ENCODE data around the gene HIPK3. TPM values are rescaled to one million over a fixed set of nuclear protein-coding genes. Genes with fewer than 3 reads are reported as not detected.

The HIPK3 gene
- total and polyA plus RNA-seq, 2 donors (not counting 3 experiments of a cell fraction or from before 2014, with no cell fraction given): 13.3 to 36.1 TPM

DNA sequence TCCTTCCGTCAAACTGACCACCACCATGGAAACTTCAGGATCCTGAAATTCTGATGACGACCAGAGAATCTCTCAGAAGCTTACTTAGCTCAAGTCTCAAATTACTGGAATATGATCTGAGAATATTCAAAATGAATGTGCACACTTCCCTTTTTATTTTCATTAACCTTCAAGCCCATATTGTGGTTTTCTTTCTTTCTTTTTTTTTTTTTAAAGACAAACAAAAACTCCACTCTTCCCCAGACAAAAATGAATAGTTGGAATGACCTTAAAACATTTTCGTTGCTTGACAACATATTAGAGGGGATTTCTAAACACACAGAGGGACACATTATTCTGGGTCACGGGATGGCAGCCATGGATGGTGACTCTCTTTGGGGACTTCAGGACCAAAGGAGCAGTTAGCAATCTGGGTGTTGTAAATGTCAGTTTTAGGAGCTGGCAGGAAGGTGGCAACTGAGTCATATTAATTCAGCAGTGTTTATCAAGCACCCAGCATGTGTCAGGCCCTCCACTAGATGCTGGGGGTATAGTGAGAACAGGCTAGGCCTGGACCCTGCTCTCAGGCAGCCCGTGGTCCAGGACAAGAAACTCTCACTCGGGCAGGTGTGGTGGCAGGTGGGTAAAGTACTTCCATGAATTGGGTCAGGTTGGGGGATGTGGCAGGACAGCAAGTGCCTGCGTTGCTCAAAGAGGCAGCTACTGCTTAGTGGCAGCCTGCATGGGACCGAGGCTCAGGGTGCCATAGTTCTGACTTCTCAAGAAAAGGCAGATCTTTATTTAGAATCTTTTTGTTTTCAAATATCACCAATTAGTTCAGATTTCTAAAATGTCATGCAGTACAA lies 126.1 kb downstream of the HIPK3 start:
- FAIRE-seq: no peak
- H3K79me2 ChIP-seq (ENCODE audit: control insufficient read depth, insufficient read depth, low read length): peaks cover 90% of the 10 kb centered on the region
- H4K20me1 ChIP-seq (replicated peaks; ENCODE audit: control insufficient read depth, extremely low read depth, insufficient read depth, low read length): no peaks in the 10 kb centered on the region
- H3K27me3 ChIP-seq (ENCODE audit: control insufficient read depth in 2 of 2, insufficient read depth in 2 of 2, low read length in 2 of 2): no peaks in the 10 kb centered on the region
- no peak overlapping the region for H3K4me2 ChIP-seq (ENCODE audit: insufficient read depth, low read length)
- no peak overlapping the region for H3K27ac ChIP-seq (ENCODE audit: insufficient read depth, low read depth, low read length)
- H3K4me3 ChIP-seq (replicated peaks in 1 of 3; ENCODE audit: insufficient read depth in 1 of 3, low read depth in 1 of 3, low read length in 3 of 3): no peak overlapping the region
- POLR2A ChIA-PET: no interaction called here
- H3K9me3 ChIP-seq (replicated peaks; ENCODE audit: control insufficient read depth, insufficient read depth, low read length): no peaks in the 10 kb centered on the region
- BruUV-seq (replicated peaks): no TSS peak
- dilution Hi-C loops (cut with MboI; ENCODE audit: extremely low pct_ligation_motif_present, low sequenced_read_pairs) (no loop called here), intact Hi-C loops (cut with micrococcal nuclease) (no loop called here)
- no peaks in the 10 kb centered on the region for H3K9me1 ChIP-seq (replicated peaks; ENCODE audit: control insufficient read depth, extremely low read depth, insufficient read depth, low read length)
- TF ChIP-seq CTCF (IDR thresholded peaks at IDR 0.05; ENCODE audit: extremely low read depth in 1 of 2, insufficient read depth in 1 of 2, low read depth in 1 of 2, low read length in 2 of 2): no peak
- TF ChIP-seq GATA2 (IDR thresholded peaks at IDR 0.05; ENCODE audit: insufficient read depth, insufficient read length, low read depth, low read length): no peak
- H2AFZ ChIP-seq (ENCODE audit: low read depth, low read length): no peak overlapping the region
- H3K9ac ChIP-seq (replicated peaks; ENCODE audit: extremely low read depth, insufficient read depth, low read length): no peak overlapping the region
- DNase-seq (ENCODE audit: low read depth, low spot score): no peak
- no peaks in the 10 kb centered on the region for H3K36me3 ChIP-seq (ENCODE audit: control insufficient read depth in 2 of 2, extremely low read depth in 1 of 2, insufficient read depth in 2 of 2, low read length in 2 of 2)
- peaks cover 12% of the 10 kb centered on the region for H3K4me1 ChIP-seq (ENCODE audit: control insufficient read depth, extremely low read depth, insufficient read depth, low read length)
- CTCF ChIA-PET: interaction anchor here (0.9 kb wide), 1 partner anchor 15 kb away, joined by 3 read pairs; no protein-coding TSS in a partner anchor

GRCh38 chr11:33383920-33384209 lies 126.7 kb downstream of the HIPK3 start:
- dilution Hi-C loops (cut with MboI; ENCODE audit: extremely low pct_ligation_motif_present, low sequenced_read_pairs): no loop called here
- H4K20me1 ChIP-seq (replicated peaks; ENCODE audit: control insufficient read depth, extremely low read depth, insufficient read depth, low read length): no peaks in the 10 kb centered on the region
- no peaks in the 10 kb centered on the region for H3K36me3 ChIP-seq (ENCODE audit: control insufficient read depth in 2 of 2, extremely low read depth in 1 of 2, insufficient read depth in 2 of 2, low read length in 2 of 2)
- BruUV-seq (replicated peaks): no TSS peak
- DNase-seq (ENCODE audit: low read depth, low spot score) (no peak), FAIRE-seq (no peak)
- no peak overlapping the region for H3K4me3 ChIP-seq (replicated peaks in 1 of 3; ENCODE audit: insufficient read depth in 1 of 3, low read depth in 1 of 3, low read length in 3 of 3)
- H2AFZ ChIP-seq (ENCODE audit: low read depth, low read length): no peak overlapping the region
- CTCF ChIA-PET: interaction anchor here (0.9 kb wide), 1 partner anchor 15 kb away, joined by 3 read pairs; no protein-coding TSS in a partner anchor
- no peak overlapping the region for H3K27ac ChIP-seq (ENCODE audit: insufficient read depth, low read depth, low read length)
- no peak overlapping the region for H3K9ac ChIP-seq (replicated peaks; ENCODE audit: extremely low read depth, insufficient read depth, low read length)
- no peak overlapping the region for H3K4me2 ChIP-seq (ENCODE audit: insufficient read depth, low read length)
- H3K79me2 ChIP-seq (ENCODE audit: control insufficient read depth, insufficient read depth, low read length): peaks cover 87% of the 10 kb centered on the region
- no peaks in the 10 kb centered on the region for H3K9me3 ChIP-seq (replicated peaks; ENCODE audit: control insufficient read depth, insufficient read depth, low read length)
- intact Hi-C loops (cut with micrococcal nuclease): no loop called here
- no peaks in the 10 kb centered on the region for H3K27me3 ChIP-seq (ENCODE audit: control insufficient read depth in 2 of 2, insufficient read depth in 2 of 2, low read length in 2 of 2)
- peaks cover 6% of the 10 kb centered on the region for H3K4me1 ChIP-seq (ENCODE audit: control insufficient read depth, extremely low read depth, insufficient read depth, low read length)
- POLR2A ChIA-PET: no interaction called here
- H3K9me1 ChIP-seq (replicated peaks; ENCODE audit: control insufficient read depth, extremely low read depth, insufficient read depth, low read length): no peaks in the 10 kb centered on the region
- TF ChIP-seq EZH2 (IDR thresholded peaks at IDR 0.05; ENCODE audit: borderline replicate concordance, low read depth, low read length, severe bottlenecking): no peak
- no peak for TF ChIP-seq CTCF (IDR thresholded peaks at IDR 0.05; ENCODE audit: extremely low read depth in 1 of 2, insufficient read depth in 1 of 2, low read depth in 1 of 2, low read length in 2 of 2)
- TF ChIP-seq FOS (IDR thresholded peaks at IDR 0.05; ENCODE audit: borderline replicate concordance, insufficient read depth, low read length): no peak
- no peak for TF ChIP-seq POLR2AphosphoS5 (IDR thresholded peaks at IDR 0.05; ENCODE audit: insufficient read depth, low read depth, low read length)
- no peak for TF ChIP-seq MYC (IDR thresholded peaks at IDR 0.05; ENCODE audit: low read depth, low read length)
- TF ChIP-seq MAX (IDR thresholded peaks at IDR 0.05; ENCODE audit: insufficient read depth, insufficient read length): no peak
